ENCODE measurements around the gene KIF7.

DNA sequence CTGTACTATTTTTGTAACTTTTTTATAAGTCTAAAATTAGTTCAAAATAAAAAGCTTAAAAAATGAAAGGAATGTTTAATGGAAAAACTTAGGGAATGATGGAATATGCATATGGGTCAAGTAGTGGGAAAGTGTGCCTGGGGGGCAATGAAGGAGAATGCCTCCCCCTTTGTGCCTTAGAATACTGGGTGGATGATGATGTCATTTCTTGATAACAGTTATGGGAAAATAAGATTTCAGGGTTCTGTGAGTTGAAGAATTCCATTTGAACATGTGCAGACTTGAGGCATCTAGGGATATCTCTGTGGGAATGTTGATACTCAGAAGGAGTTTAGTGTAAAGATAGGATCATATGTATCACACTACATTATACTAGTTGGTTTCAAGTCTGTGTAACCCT is 49.1 kb upstream of the KIF7 start:
- TF ChIP-seq, protein P1, sequence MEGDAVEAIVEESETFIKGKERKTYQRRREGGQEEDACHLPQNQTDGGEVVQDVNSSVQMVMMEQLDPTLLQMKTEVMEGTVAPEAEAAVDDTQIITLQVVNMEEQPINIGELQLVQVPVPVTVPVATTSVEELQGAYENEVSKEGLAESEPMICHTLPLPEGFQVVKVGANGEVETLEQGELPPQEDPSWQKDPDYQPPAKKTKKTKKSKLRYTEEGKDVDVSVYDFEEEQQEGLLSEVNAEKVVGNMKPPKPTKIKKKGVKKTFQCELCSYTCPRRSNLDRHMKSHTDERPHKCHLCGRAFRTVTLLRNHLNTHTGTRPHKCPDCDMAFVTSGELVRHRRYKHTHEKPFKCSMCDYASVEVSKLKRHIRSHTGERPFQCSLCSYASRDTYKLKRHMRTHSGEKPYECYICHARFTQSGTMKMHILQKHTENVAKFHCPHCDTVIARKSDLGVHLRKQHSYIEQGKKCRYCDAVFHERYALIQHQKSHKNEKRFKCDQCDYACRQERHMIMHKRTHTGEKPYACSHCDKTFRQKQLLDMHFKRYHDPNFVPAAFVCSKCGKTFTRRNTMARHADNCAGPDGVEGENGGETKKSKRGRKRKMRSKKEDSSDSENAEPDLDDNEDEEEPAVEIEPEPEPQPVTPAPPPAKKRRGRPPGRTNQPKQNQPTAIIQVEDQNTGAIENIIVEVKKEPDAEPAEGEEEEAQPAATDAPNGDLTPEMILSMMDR (IDR thresholded peaks at IDR 0.05) = no peak
- TF ChIP-seq POLR2A (IDR thresholded peaks at IDR 0.05) = no peak
